Measurements from ENCODE around the gene MRGPRX2. TPM values are rescaled to one million over a fixed set of nuclear protein-coding genes. Genes with fewer than 3 reads are reported as not detected.

The MRGPRX2 gene
- total RNA-seq, result not detected

DNA sequence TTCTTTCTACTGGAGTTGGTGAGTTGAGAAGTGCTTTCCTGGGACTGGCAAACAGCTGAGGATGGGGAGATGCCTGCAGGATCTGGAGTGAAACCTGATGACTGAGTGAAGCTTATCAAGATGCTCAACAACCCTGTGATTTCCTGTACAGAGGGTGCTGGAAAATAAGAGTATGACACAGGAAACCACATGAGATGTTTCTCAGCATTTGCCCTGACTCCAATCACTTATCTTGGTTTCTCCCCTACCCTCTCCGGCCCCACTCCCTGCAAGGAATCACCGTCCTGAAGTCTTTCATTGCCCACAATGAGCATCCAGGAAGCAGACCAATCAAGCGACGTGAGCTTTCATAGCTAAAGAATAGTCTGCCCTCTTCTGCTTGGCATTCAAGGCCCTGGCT is at the start of gene MRGPRX2:
Gene MRGPRX2, minus strand, starts transcription at position 89 of the 400 bp plus-strand sequence. CDS start 4,315 bp downstream, outside the sequence.
- 61 to 86% methylated on average over 4 of the region's 4 CpGs for WGBS, 2 donors (ENCODE audit: low coverage in 1 of 2)
- no peaks in the 10 kb centered on the region for H3K9me3 ChIP-seq
- H3K27me3 ChIP-seq, result no peaks in the 10 kb centered on the region
- no peak within 1 kb of the TSS for H3K27ac ChIP-seq
- no peaks in the 10 kb centered on the region for H3K4me1 ChIP-seq
- DNase-seq, result no peak
- TF ChIP-seq EP300 (IDR thresholded peaks at IDR 0.05; ENCODE audit: low read depth), result no peak
- TF ChIP-seq POLR2AphosphoS5 (IDR thresholded peaks at IDR 0.05), result no peak
- TF ChIP-seq CTCF (IDR thresholded peaks at IDR 0.05), result no peak
- no peak for TF ChIP-seq POLR2A (IDR thresholded peaks at IDR 0.05)
- no peaks in the 10 kb centered on the region for H3K36me3 ChIP-seq
- intact Hi-C loops (cut with DNase I; ENCODE audit: low total_unique reads), result loop anchor here (10.0 kb wide), 1 partner anchor 484 kb away; no protein-coding TSS in a partner anchor
- in situ Hi-C loops (cut with MboI; ENCODE audit: low pct_ligation_motif_present in 1 of 4, low pct_unique_long_range_greater_than_20kb in 1 of 4, low sequenced_read_pairs in 3 of 4), result loop anchor here in 3 of 4 donors (10.0 to 25.0 kb wide), 3 partner anchors 477 to 702 kb away; no protein-coding TSS in a partner anchor
- no peak within 1 kb of the TSS for H3K4me3 ChIP-seq

DNA sequence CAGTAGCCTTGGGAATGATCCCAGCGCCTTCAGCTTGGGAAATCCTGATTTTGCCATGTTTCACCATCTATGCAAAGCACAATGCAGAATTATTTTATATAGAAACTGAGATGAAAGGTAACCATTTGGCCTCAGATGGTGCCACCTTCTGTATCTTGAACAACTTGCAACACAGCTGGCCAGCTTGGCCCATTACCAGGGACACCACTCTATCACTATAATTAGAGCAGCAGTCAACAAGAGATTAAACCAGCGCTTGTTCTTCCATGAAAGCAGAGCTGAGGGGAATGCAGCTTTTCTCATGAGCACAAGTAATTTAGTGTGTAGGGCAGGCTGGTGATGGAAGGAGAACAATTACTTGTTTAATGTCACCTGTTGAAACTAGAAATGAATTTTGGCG is 49.8 kb upstream of the MRGPRX2 start:
- in situ Hi-C loops (cut with MboI; ENCODE audit: low pct_ligation_motif_present in 1 of 4, low pct_unique_long_range_greater_than_20kb in 1 of 4, low sequenced_read_pairs in 3 of 4), result no loop called here
- H3K27ac ChIP-seq, result no peak overlapping the region
- peaks cover 0 to 3% (median 0%) of the 10 kb centered on the region in 4 donors for H3K4me1 ChIP-seq
- H3K4me3 ChIP-seq, result no peak overlapping the region
- no peaks in the 10 kb centered on the region for H3K9me3 ChIP-seq
- 74 to 75% methylated on average over 3 of the region's 3 CpGs for WGBS, 2 donors (ENCODE audit: low coverage in 1 of 2)
- H3K36me3 ChIP-seq, result no peaks in the 10 kb centered on the region
- no peak for DNase-seq
- TF ChIP-seq CTCF (IDR thresholded peaks at IDR 0.05), result no peak
- no peak for TF ChIP-seq POLR2AphosphoS5 (IDR thresholded peaks at IDR 0.05)
- TF ChIP-seq POLR2A (IDR thresholded peaks at IDR 0.05), result no peak
- no peak for TF ChIP-seq EP300 (IDR thresholded peaks at IDR 0.05; ENCODE audit: low read depth)
- intact Hi-C loops (cut with DNase I; ENCODE audit: low total_unique reads), result no loop called here
- H3K27me3 ChIP-seq, result no peaks in the 10 kb centered on the region

DNA sequence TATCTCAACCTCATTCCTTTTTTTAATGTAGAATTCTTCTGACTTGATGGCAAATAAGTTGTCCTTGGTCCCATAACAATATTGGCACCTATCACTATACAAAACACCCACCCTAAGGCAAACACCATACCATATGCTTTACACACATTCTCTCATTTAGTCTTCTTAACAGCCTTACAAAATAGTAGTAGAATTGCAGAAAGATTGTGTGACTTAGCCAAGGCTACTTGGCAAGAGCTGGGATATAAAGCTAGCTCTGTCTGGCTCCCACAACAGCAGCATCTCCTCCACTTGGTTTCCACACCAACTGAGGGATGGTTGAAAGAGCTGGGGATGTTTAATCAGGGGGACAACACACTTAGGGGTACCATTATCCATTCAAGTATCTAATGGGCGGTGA is 46.6 kb upstream of the MRGPRX2 start:
- TF ChIP-seq POLR2A (IDR thresholded peaks at IDR 0.05) (no peak), EP300 (IDR thresholded peaks at IDR 0.05; ENCODE audit: low read depth) (no peak), CTCF (IDR thresholded peaks at IDR 0.05) (no peak), POLR2AphosphoS5 (IDR thresholded peaks at IDR 0.05) (no peak)
- H3K27ac ChIP-seq, result no peak overlapping the region
- H3K4me1 ChIP-seq, result peaks cover 0 to 26% (median 15%) of the 10 kb centered on the region in 4 donors
- 96 to 100% methylated on average over 1 of the region's 1 CpG for WGBS, 2 donors (ENCODE audit: low coverage in 1 of 2)
- intact Hi-C loops (cut with DNase I; ENCODE audit: low total_unique reads), result no loop called here
- H3K9me3 ChIP-seq, result no peaks in the 10 kb centered on the region
- H3K4me3 ChIP-seq, result no peak overlapping the region
- in situ Hi-C loops (cut with MboI; ENCODE audit: low pct_ligation_motif_present in 1 of 4, low pct_unique_long_range_greater_than_20kb in 1 of 4, low sequenced_read_pairs in 3 of 4), result no loop called here
- DNase-seq, result no peak
- H3K27me3 ChIP-seq, result no peaks in the 10 kb centered on the region
- no peaks in the 10 kb centered on the region for H3K36me3 ChIP-seq

GRCh38 chr11:19105011-19105410 is 44.5 kb upstream of the MRGPRX2 start:
- Histone ChIP-seq H3K27ac (no peak overlapping the region), H3K4me1 (peaks cover 0 to 36% (median 15%) of the 10 kb centered on the region in 4 donors), H3K27me3 (no peaks in the 10 kb centered on the region), H3K36me3 (no peaks in the 10 kb centered on the region), H3K9me3 (no peaks in the 10 kb centered on the region), H3K4me3 (no peak overlapping the region)
- DNase-seq, result no peak
- intact Hi-C loops (cut with DNase I; ENCODE audit: low total_unique reads), result no loop called here
- 78 to 88% methylated on average over 1 of the region's 1 CpG for WGBS, 2 donors (ENCODE audit: low coverage in 1 of 2)
- TF ChIP-seq POLR2AphosphoS5 (IDR thresholded peaks at IDR 0.05), result no peak
- no peak for TF ChIP-seq EP300 (IDR thresholded peaks at IDR 0.05; ENCODE audit: low read depth)
- TF ChIP-seq POLR2A (IDR thresholded peaks at IDR 0.05), result no peak
- TF ChIP-seq CTCF (IDR thresholded peaks at IDR 0.05), result no peak
- in situ Hi-C loops (cut with MboI; ENCODE audit: low pct_ligation_motif_present in 1 of 4, low pct_unique_long_range_greater_than_20kb in 1 of 4, low sequenced_read_pairs in 3 of 4), result no loop called here

Data from transverse colon (tissue), 4 donors.